ENCODE measurements around the gene LENG1. TPM values are rescaled to one million over a fixed set of nuclear protein-coding genes. Genes with fewer than 3 reads are reported as not detected.

LENG1 gene
- total and polyA plus RNA-seq, 2 experiments from 2014 or later: 6.9 to 10.2 TPM

GRCh38 chr19:54128441-54128725, 31.1 kb downstream of the LENG1 start:
- in situ Hi-C loops (cut with MboI): no loop called here
- no peaks in the 10 kb centered on the region for H3K9me2 ChIP-seq (ENCODE audit: insufficient read depth)
- no peaks in the 10 kb centered on the region for H3K27me3 ChIP-seq (replicated peaks; ENCODE audit: insufficient read depth)
- no peak overlapping the region for H3K4me3 ChIP-seq
- no peaks in the 10 kb centered on the region for H4K20me1 ChIP-seq (ENCODE audit: insufficient read depth)
- no peak overlapping the region for H3K9ac ChIP-seq
- H3K79me2 ChIP-seq (ENCODE audit: insufficient read depth): no peaks in the 10 kb centered on the region
- no peaks in the 10 kb centered on the region; the same call in 1 of the 2 replicates for H3K36me3 ChIP-seq (ENCODE audit: low read depth)
- 91 to 97% methylated on average over 8 to 20 of the region's 20 CpGs for WGBS, 2 experiments (ENCODE audit: low coverage in 1 of 2, low lambda C conversion rate in 2 of 2, missing lambda C conversion rate in 2 of 2)
- no peak overlapping the region for H2AFZ ChIP-seq
- no peak for DNase-seq
- no peak overlapping the region for H3K4me2 ChIP-seq (ENCODE audit: unreplicated experiment)
- H3K4me1 ChIP-seq (ENCODE audit: insufficient read depth): no peaks in the 10 kb centered on the region
- no peak for TF ChIP-seq EZH2 (IDR thresholded peaks at IDR 0.05; ENCODE audit: insufficient read depth, poor library complexity, severe bottlenecking)
- TF ChIP-seq EZH2phosphoT487 (IDR thresholded peaks at IDR 0.05; ENCODE audit: insufficient read depth, low read depth): no peak
- H3F3A ChIP-seq (ENCODE audit: insufficient read depth): no peaks in the 10 kb centered on the region
- no peak overlapping the region for H3K27ac ChIP-seq
- no peaks in the 10 kb centered on the region for H3K9me3 ChIP-seq (ENCODE audit: low read depth)

GRCh38 chr19:54127688-54128440, 31.7 kb downstream of the LENG1 start:
- Histone ChIP-seq H3K9me3 (ENCODE audit: low read depth) (no peaks in the 10 kb centered on the region), H2AFZ (no peak overlapping the region), H3K9ac (no peak overlapping the region), H3F3A (ENCODE audit: insufficient read depth) (no peaks in the 10 kb centered on the region), H3K4me1 (ENCODE audit: insufficient read depth) (no peaks in the 10 kb centered on the region), H3K79me2 (ENCODE audit: insufficient read depth) (no peaks in the 10 kb centered on the region), H3K4me3 (no peak overlapping the region), H3K27ac (no peak overlapping the region), H3K9me2 (ENCODE audit: insufficient read depth) (no peaks in the 10 kb centered on the region), H4K20me1 (ENCODE audit: insufficient read depth) (no peaks in the 10 kb centered on the region), H3K4me2 (ENCODE audit: unreplicated experiment) (no peak overlapping the region), H3K27me3 (replicated peaks; ENCODE audit: insufficient read depth) (no peaks in the 10 kb centered on the region), H3K36me3 (ENCODE audit: low read depth) (no peaks in the 10 kb centered on the region; the same call in 1 of the 2 replicates)
- TF ChIP-seq EZH2 (IDR thresholded peaks at IDR 0.05; ENCODE audit: insufficient read depth, poor library complexity, severe bottlenecking) (no peak), EZH2phosphoT487 (IDR thresholded peaks at IDR 0.05; ENCODE audit: insufficient read depth, low read depth) (no peak)
- DNase-seq: no peak
- in situ Hi-C loops (cut with MboI): no loop called here
- WGBS, 2 experiments (ENCODE audit: low coverage in 1 of 2, low lambda C conversion rate in 2 of 2, missing lambda C conversion rate in 2 of 2): 93 to 94% methylated on average over 25 to 44 of the region's 44 CpGs

- no peaks in the 10 kb centered on the region for H3K9me2 ChIP-seq (ENCODE audit: insufficient read depth)
- WGBS, 2 experiments (ENCODE audit: low coverage in 1 of 2, low lambda C conversion rate in 2 of 2, missing lambda C conversion rate in 2 of 2): 87 to 88% methylated on average over 9 of the region's 9 CpGs
- no peaks in the 10 kb centered on the region for H3K27me3 ChIP-seq (replicated peaks; ENCODE audit: insufficient read depth)
- no peak overlapping the region for H2AFZ ChIP-seq
- H3K27ac ChIP-seq: no peak overlapping the region
- H3K79me2 ChIP-seq (ENCODE audit: insufficient read depth): no peaks in the 10 kb centered on the region
- no peaks in the 10 kb centered on the region for H3K36me3 ChIP-seq (ENCODE audit: low read depth)
- H4K20me1 ChIP-seq (ENCODE audit: insufficient read depth): no peaks in the 10 kb centered on the region
- TF ChIP-seq EZH2 (IDR thresholded peaks at IDR 0.05; ENCODE audit: insufficient read depth, poor library complexity, severe bottlenecking): no peak
- TF ChIP-seq EZH2phosphoT487 (IDR thresholded peaks at IDR 0.05; ENCODE audit: insufficient read depth, low read depth): no peak
- no peaks in the 10 kb centered on the region for H3K9me3 ChIP-seq (ENCODE audit: low read depth)
- in situ Hi-C loops (cut with MboI): no loop called here
- H3K9ac ChIP-seq: no peak overlapping the region
- H3K4me3 ChIP-seq: no peak overlapping the region
- H3F3A ChIP-seq (ENCODE audit: insufficient read depth): no peaks in the 10 kb centered on the region
- no peaks in the 10 kb centered on the region for H3K4me1 ChIP-seq (ENCODE audit: insufficient read depth)
- no peak overlapping the region for H3K4me2 ChIP-seq (ENCODE audit: unreplicated experiment)
- no peak for DNase-seq
These were observed 33.8 kb downstream of the LENG1 start for GRCh38 chr19:54125713-54126112.

GRCh38 chr19:54124393-54124792, 35.1 kb downstream of the LENG1 start:
- in situ Hi-C loops (cut with MboI): no loop called here
- Histone ChIP-seq H3K4me2 (ENCODE audit: unreplicated experiment) (no peak overlapping the region), H3K4me1 (ENCODE audit: insufficient read depth) (no peaks in the 10 kb centered on the region), H3K9me2 (ENCODE audit: insufficient read depth) (no peaks in the 10 kb centered on the region), H3K9ac (no peak overlapping the region), H3K36me3 (ENCODE audit: low read depth) (0 out of 2 replicates have a peak, but pooled peaks cover 4% of the 10 kb centered on the region), H3K4me3 (no peak overlapping the region), H3F3A (ENCODE audit: insufficient read depth) (no peaks in the 10 kb centered on the region), H2AFZ (no peak overlapping the region), H3K27ac (no peak overlapping the region), H4K20me1 (ENCODE audit: insufficient read depth) (no peaks in the 10 kb centered on the region), H3K79me2 (ENCODE audit: insufficient read depth) (no peaks in the 10 kb centered on the region), H3K9me3 (ENCODE audit: low read depth) (no peaks in the 10 kb centered on the region), H3K27me3 (replicated peaks; ENCODE audit: insufficient read depth) (no peaks in the 10 kb centered on the region)
- DNase-seq: no peak
- 89 to 95% methylated on average over 8 to 19 of the region's 19 CpGs for WGBS, 2 experiments (ENCODE audit: low coverage in 1 of 2, low lambda C conversion rate in 2 of 2, missing lambda C conversion rate in 2 of 2)
- TF ChIP-seq EZH2phosphoT487 (IDR thresholded peaks at IDR 0.05; ENCODE audit: insufficient read depth, low read depth) (no peak), EZH2 (IDR thresholded peaks at IDR 0.05; ENCODE audit: insufficient read depth, poor library complexity, severe bottlenecking) (no peak)

Data from GM23248 (cell line).